A673 (cell line): ENCODE data around the gene UNC79. TPM values are rescaled to one million over a fixed set of nuclear protein-coding genes. Genes with fewer than 3 reads are reported as not detected.
A peak's percentile ranks its signal among the peaks of the same experiment; 100 is the strongest.

Experiments
- BruUV-seq: library from RNA; stranded (reverse); fragments of 400-500 nt; replicated peaks from 2 replicates; lab custom pipeline; 2021; lab: Mats Ljungman, UMichigan
- CTCF ChIA-PET: fragments of 300-600 bp; sonication (Branson Sonifier 250); formaldehyde crosslinking; loops from one replicate; lab custom pipeline; 2022; ENCODE audit warnings: antibody characterized with exemption; lab: Charles Lee
- POLR2A ChIA-PET: fragments of 300-600 bp; sonication (Branson Sonifier 250); formaldehyde crosslinking; loops from one replicate; lab custom pipeline; 2022; ENCODE audit warnings: antibody characterized with exemption; ENCODE audit not compliant: low non-redundant PET; lab: Charles Lee
- DNase-seq: peaks from one replicate; pipeline ENCODE4 v3.0.0-alpha.2; 2015; ENCODE audit warnings: low spot score
- H3K27ac ChIP-seq: fragments of 200-600 bp; sonication (generic); 2 replicates; pipeline ENCODE4 v1.5.1; 2016; ENCODE audit warnings: mixed run types, low read depth, mild to moderate bottlenecking, mixed read lengths, antibody characterized with exemption, low read length; ENCODE audit not compliant: poor library complexity, severe bottlenecking
- H3K27me3 ChIP-seq: fragments of 200-600 bp; sonication (generic); replicated peaks from 2 replicates; pipeline ENCODE4 v1.6.1; 2017; ENCODE audit warnings: mixed run types, low read depth, mild to moderate bottlenecking, mixed read lengths, antibody characterized with exemption, low read length; ENCODE audit not compliant: insufficient read depth, poor library complexity
- H3K36me3 ChIP-seq: fragments of 200-600 bp; sonication (generic); 2 replicates; pipeline ENCODE4 v1.6.1; 2016; ENCODE audit warnings: mixed run types, mild to moderate bottlenecking, mixed read lengths, antibody characterized with exemption, low read length; ENCODE audit not compliant: insufficient read depth, poor library complexity, severe bottlenecking
- H3K4me1 ChIP-seq: fragments of 200-600 bp; sonication (generic); 2 replicates; pipeline ENCODE4 v1.6.1; 2017; ENCODE audit warnings: mixed run types, mild to moderate bottlenecking, mixed read lengths, antibody characterized with exemption, low read length; ENCODE audit not compliant: insufficient read depth, poor library complexity, severe bottlenecking
- H3K4me3 ChIP-seq: fragments of 200-600 bp; sonication (generic); 2 replicates; pipeline ENCODE4 v1.5.1; 2016; ENCODE audit warnings: low read depth, mixed run types, mild to moderate bottlenecking, mixed read lengths, low read length; ENCODE audit not compliant: poor library complexity, severe bottlenecking
- H3K9me3 ChIP-seq: fragments of 200-600 bp; sonication (generic); 2 replicates; pipeline ENCODE4 v1.6.1; 2016; ENCODE audit warnings: mixed run types, low read depth, mild to moderate bottlenecking, mixed read lengths, antibody characterized with exemption, low read length; ENCODE audit not compliant: poor library complexity, severe bottlenecking
- CTCF ChIP-seq: fragments of 300-800, 200-600 bp; sonication (generic); conservative IDR thresholded peaks from 2 replicates; pipeline ENCODE4 v1.5.1; 2017; ENCODE audit warnings: low read depth, mild to moderate bottlenecking, antibody characterized with exemption, low read length, moderate library complexity, mixed read lengths
- EZH2 ChIP-seq: fragments of 200-600 bp; sonication (generic); IDR thresholded peaks from 2 replicates; pipeline ENCODE4 v1.6.1; 2017; ENCODE audit warnings: borderline replicate concordance, low read depth, mild to moderate bottlenecking, mixed read lengths, antibody characterized with exemption, low read length; ENCODE audit not compliant: poor library complexity, severe bottlenecking
- intact Hi-C: fragments of 100-400 bp; cut with micrococcal nuclease; formaldehyde crosslinking; loops from one replicate; pipeline ENCODE4 v1.10.0; 2022; ENCODE audit not compliant: unreplicated experiment
- total RNA-seq: library from RNA; stranded (reverse); gene quantifications from 2 replicates; pipeline ENCODE4 v1.2.3, GENCODE V29; 2021

Gene UNC79
- total RNA-seq, 1 experiment from 2014 or later, result 0.15 TPM

- Histone ChIP-seq H3K9me3 (no peaks in the 10 kb centered on the region), H3K4me1 (peaks cover 10% of the 10 kb centered on the region), H3K27me3 (no peaks in the 10 kb centered on the region), H3K36me3 (no peaks in the 10 kb centered on the region), H3K4me3 (no peak overlapping the region), H3K27ac (no peak overlapping the region)
- BruUV-seq, result no TSS peak
- TF ChIP-seq CTCF, result peak; percentile 67
- no peak for TF ChIP-seq EZH2
- intact Hi-C loops, result loop anchor here (1.0 to 5.0 kb wide), 2 partner anchors 311 to 430 kb away; no protein-coding TSS in a partner anchor
- DNase-seq, result peak; percentile 65
- ChIA-PET POLR2A (no interaction called here), CTCF (no interaction called here)
Measured at GRCh38 chr14:93543766-93544165, 113.0 kb downstream of the UNC79 start.

GRCh38 chr14:93544212-93544611, 113.5 kb downstream of the UNC79 start:
- H3K27ac ChIP-seq, result peak overlapping the region; percentile 16
- DNase-seq, result peak; percentile 43
- ChIA-PET POLR2A (no interaction called here), CTCF (interaction anchor here (0.6 kb wide), 1 partner anchor 310 kb away, joined by 7 read pairs; no protein-coding TSS in a partner anchor)
- no peak overlapping the region for H3K4me3 ChIP-seq
- intact Hi-C loops, result loop anchor here (5.0 kb wide), 1 partner anchor 312 kb away; no protein-coding TSS in a partner anchor
- peaks cover 10% of the 10 kb centered on the region for H3K4me1 ChIP-seq
- H3K9me3 ChIP-seq, result no peaks in the 10 kb centered on the region
- H3K36me3 ChIP-seq, result no peaks in the 10 kb centered on the region
- no peaks in the 10 kb centered on the region for H3K27me3 ChIP-seq
- BruUV-seq, result no TSS peak
- TF ChIP-seq CTCF (no peak), EZH2 (no peak)

GRCh38 chr14:93546642-93547041, 115.9 kb downstream of the UNC79 start:
- POLR2A ChIA-PET, result no interaction called here

More at GRCh38 chr14:93546642-93547041, 115.9 kb downstream of the UNC79 start:
- H3K27me3 ChIP-seq, result no peaks in the 10 kb centered on the region
- H3K4me1 ChIP-seq, result peaks cover 14% of the 10 kb centered on the region
- CTCF ChIA-PET, result interaction anchor here (0.7 kb wide), 1 partner anchor 603 kb away, joined by 3 read pairs; no protein-coding TSS in a partner anchor
- DNase-seq, result no peak
- BruUV-seq, result no TSS peak
- H3K36me3 ChIP-seq, result no peaks in the 10 kb centered on the region
- H3K9me3 ChIP-seq, result no peaks in the 10 kb centered on the region
- H3K27ac ChIP-seq, result no peak overlapping the region
- intact Hi-C loops, result no loop called here
- TF ChIP-seq EZH2, result no peak
- no peak for TF ChIP-seq CTCF
- H3K4me3 ChIP-seq, result no peak overlapping the region
